HEK293 (cell line): ENCODE results near the gene C1orf21.

Experiments
- CTCF ChIP-seq: fragments of 450-650 bp; formaldehyde crosslinking; IDR thresholded peaks from 2 replicates; pipeline ENCODE4 v1.5.1; 2016; ENCODE audit warnings: missing biosample characterization, missing genetic modification characterization
- ZBTB49 ChIP-seq: fragments of 450-650 bp; formaldehyde crosslinking; IDR thresholded peaks from 2 replicates; pipeline ENCODE4 v1.5.1; 2016; ENCODE audit warnings: missing biosample characterization, missing genetic modification characterization, low read depth
- ZBTB7A ChIP-seq: fragments of 450-650 bp; formaldehyde crosslinking; IDR thresholded peaks from 2 replicates; pipeline ENCODE4 v1.5.1; 2016; ENCODE audit warnings: low read depth, missing biosample characterization, missing genetic modification characterization
- ZBTB8A ChIP-seq: fragments of 450-650 bp; formaldehyde crosslinking; IDR thresholded peaks from 2 replicates; pipeline ENCODE4 v1.5.1; 2016; ENCODE audit warnings: missing biosample characterization, missing genetic modification characterization
- ZNF174 ChIP-seq: fragments of 450-650 bp; formaldehyde crosslinking; IDR thresholded peaks from 2 replicates; pipeline ENCODE4 v1.5.0; 2017; ENCODE audit warnings: missing biosample characterization, mild to moderate bottlenecking, missing genetic modification characterization
- ZNF558 ChIP-seq: fragments of 450-650 bp; formaldehyde crosslinking; IDR thresholded peaks from 2 replicates; pipeline ENCODE4 v1.5.1; 2016; ENCODE audit warnings: missing biosample characterization, missing genetic modification characterization
- ZNF776 ChIP-seq: fragments of 450-650 bp; formaldehyde crosslinking; IDR thresholded peaks from 2 replicates; pipeline ENCODE4 v1.5.0; 2017; ENCODE audit warnings: missing biosample characterization, missing genetic modification characterization, borderline replicate concordance
- ZNF830 ChIP-seq: fragments of 450-650 bp; IDR thresholded peaks from 2 replicates; pipeline ENCODE4 v1.5.0; 2018; ENCODE audit warnings: missing biosample characterization, missing genetic modification characterization, low read depth, mild to moderate bottlenecking, moderate library complexity
- TF ChIP-seq, protein P1 (sequence below): fragments of 450-650 bp; formaldehyde crosslinking; IDR thresholded peaks from 2 replicates; pipeline ENCODE4 v1.5.1; 2016; ENCODE audit warnings: missing biosample characterization, missing genetic modification characterization

- TF ChIP-seq CTCF: no peak
- no peak for TF ChIP-seq ZBTB7A (tag by site-specific recombination)
- no peak for TF ChIP-seq ZBTB49 (tag by site-specific recombination)
- no peak for TF ChIP-seq ZNF776 (tag by site-specific recombination)
- no peak for TF ChIP-seq ZBTB8A (tag by site-specific recombination)
- TF ChIP-seq, protein P1, sequence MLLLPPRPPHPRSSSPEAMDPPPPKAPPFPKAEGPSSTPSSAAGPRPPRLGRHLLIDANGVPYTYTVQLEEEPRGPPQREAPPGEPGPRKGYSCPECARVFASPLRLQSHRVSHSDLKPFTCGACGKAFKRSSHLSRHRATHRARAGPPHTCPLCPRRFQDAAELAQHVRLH: no peak
- TF ChIP-seq ZNF174 (tag by site-specific recombination): no peak
- TF ChIP-seq ZNF830: no peak
- TF ChIP-seq ZNF558 (tag by site-specific recombination): no peak
Observed at GRCh38 chr1:184365699-184366098, 21.1 kb upstream of the C1orf21 start.
